Mononuclear cell (primary cell): Measurements from ENCODE around the gene WDR7. TPM values are rescaled to one million over a fixed set of nuclear protein-coding genes. Genes with fewer than 3 reads are reported as not detected.

Source experiments
- H3K27me3 ChIP-seq: 2 replicates; pipeline ENCODE4 v1.6.0; 2011; ENCODE audit warnings: low read length, control low read depth; ENCODE audit not compliant: insufficient read depth
- H3K4me1 ChIP-seq: 2 replicates; pipeline ENCODE4 v1.5.1; 2011; ENCODE audit warnings: mild to moderate bottlenecking, low read length, control low read depth; ENCODE audit not compliant: insufficient read depth
- H3K4me3 ChIP-seq: 2 replicates; pipeline ENCODE4 v1.5.1; 2011; ENCODE audit warnings: mild to moderate bottlenecking, low read length, moderate library complexity
- H3K9me3 ChIP-seq: 2 replicates; pipeline ENCODE4 v1.5.1; 2011; ENCODE audit warnings: low read depth, mild to moderate bottlenecking, control low read depth, low read length
- total RNA-seq: library from RNA; depleted of rRNA; stranded (reverse); fragments of >200 nt; gene quantifications from one replicate; pipeline ENCODE4 v1.2.3, GENCODE V29; 2012

WDR7 gene
- total RNA-seq, 1 donor: 52.7 TPM

- Histone ChIP-seq H3K4me1 (no peaks in the 10 kb centered on the region), H3K9me3 (no peaks in the 10 kb centered on the region), H3K27me3 (no peaks in the 10 kb centered on the region), H3K4me3 (no peak overlapping the region)
Measured at GRCh38 chr18:57035590-57035989, 384.4 kb downstream of the WDR7 start.

GRCh38 chr18:57038395-57038794 lies 387.2 kb downstream of the WDR7 start:
- Histone ChIP-seq H3K4me3 (no peak overlapping the region), H3K9me3 (no peaks in the 10 kb centered on the region), H3K27me3 (no peaks in the 10 kb centered on the region), H3K4me1 (no peaks in the 10 kb centered on the region)

GRCh38 chr18:57040175-57040574 lies 389.0 kb downstream of the WDR7 start:
- H3K27me3 ChIP-seq: no peaks in the 10 kb centered on the region
- no peaks in the 10 kb centered on the region for H3K9me3 ChIP-seq
- no peaks in the 10 kb centered on the region for H3K4me1 ChIP-seq
- H3K4me3 ChIP-seq: no peak overlapping the region

GRCh38 chr18:57043241-57043640 lies 392.1 kb downstream of the WDR7 start:
- Histone ChIP-seq H3K27me3 (peaks cover 2% of the 10 kb centered on the region), H3K9me3 (no peaks in the 10 kb centered on the region), H3K4me1 (no peaks in the 10 kb centered on the region), H3K4me3 (no peak overlapping the region)

- Histone ChIP-seq H3K4me1 (no peaks in the 10 kb centered on the region), H3K9me3 (no peaks in the 10 kb centered on the region), H3K27me3 (peaks cover 2% of the 10 kb centered on the region), H3K4me3 (no peak overlapping the region)
Measured at GRCh38 chr18:57048351-57048750, 397.2 kb downstream of the WDR7 start.

- H3K9me3 ChIP-seq: no peaks in the 10 kb centered on the region
- peaks cover 2% of the 10 kb centered on the region for H3K27me3 ChIP-seq
- H3K4me1 ChIP-seq: no peaks in the 10 kb centered on the region
- H3K4me3 ChIP-seq: no peak overlapping the region
Measured at GRCh38 chr18:57048859-57049258, 397.7 kb downstream of the WDR7 start.

- H3K4me1 ChIP-seq: no peaks in the 10 kb centered on the region
- H3K27me3 ChIP-seq: peaks cover 2% of the 10 kb centered on the region
- H3K9me3 ChIP-seq: no peaks in the 10 kb centered on the region
- H3K4me3 ChIP-seq: no peak overlapping the region
Measured at GRCh38 chr18:57050310-57050949, 399.3 kb downstream of the WDR7 start.

- Histone ChIP-seq H3K27me3 (no peaks in the 10 kb centered on the region), H3K4me3 (no peak overlapping the region), H3K9me3 (no peaks in the 10 kb centered on the region), H3K4me1 (no peaks in the 10 kb centered on the region)
Measured at GRCh38 chr18:57051021-57051656, 400.0 kb downstream of the WDR7 start.

GRCh38 chr18:57051657-57052044 lies 400.5 kb downstream of the WDR7 start:
- Histone ChIP-seq H3K4me3 (no peak overlapping the region), H3K9me3 (no peaks in the 10 kb centered on the region), H3K27me3 (no peaks in the 10 kb centered on the region), H3K4me1 (no peaks in the 10 kb centered on the region)

- Histone ChIP-seq H3K9me3 (no peaks in the 10 kb centered on the region), H3K4me1 (no peaks in the 10 kb centered on the region)
Measured at GRCh38 chr18:57052173-57052572, 401.0 kb downstream of the WDR7 start.

GRCh38 chr18:57052759-57053158 lies 401.6 kb downstream of the WDR7 start:
- H3K4me3 ChIP-seq: no peak overlapping the region
- no peaks in the 10 kb centered on the region for H3K9me3 ChIP-seq
- H3K27me3 ChIP-seq: no peaks in the 10 kb centered on the region
- no peaks in the 10 kb centered on the region for H3K4me1 ChIP-seq

More at GRCh38 chr18:57052173-57052572, 401.0 kb downstream of the WDR7 start:
- Histone ChIP-seq H3K27me3 (no peaks in the 10 kb centered on the region), H3K4me3 (no peak overlapping the region)

GRCh38 chr18:57054891-57055290 lies 403.7 kb downstream of the WDR7 start:
- Histone ChIP-seq H3K4me3 (no peak overlapping the region), H3K9me3 (no peaks in the 10 kb centered on the region), H3K27me3 (no peaks in the 10 kb centered on the region), H3K4me1 (no peaks in the 10 kb centered on the region)

- no peaks in the 10 kb centered on the region for H3K27me3 ChIP-seq
- no peaks in the 10 kb centered on the region for H3K4me1 ChIP-seq
- H3K9me3 ChIP-seq: no peaks in the 10 kb centered on the region
- H3K4me3 ChIP-seq: no peak overlapping the region
Measured at GRCh38 chr18:57057890-57058289, 406.7 kb downstream of the WDR7 start.

- Histone ChIP-seq H3K27me3 (no peaks in the 10 kb centered on the region), H3K4me3 (no peak overlapping the region), H3K4me1 (no peaks in the 10 kb centered on the region), H3K9me3 (no peaks in the 10 kb centered on the region)
Measured at GRCh38 chr18:57058734-57059133, 407.6 kb downstream of the WDR7 start.

GRCh38 chr18:57059366-57059765 lies 408.2 kb downstream of the WDR7 start:
- H3K4me1 ChIP-seq: no peaks in the 10 kb centered on the region
- H3K9me3 ChIP-seq: no peaks in the 10 kb centered on the region
- no peaks in the 10 kb centered on the region for H3K27me3 ChIP-seq
- no peak overlapping the region for H3K4me3 ChIP-seq

GRCh38 chr18:57060814-57061213 lies 409.7 kb downstream of the WDR7 start:
- no peaks in the 10 kb centered on the region for H3K27me3 ChIP-seq
- no peak overlapping the region for H3K4me3 ChIP-seq
- no peaks in the 10 kb centered on the region for H3K4me1 ChIP-seq
- H3K9me3 ChIP-seq: no peaks in the 10 kb centered on the region
